Endothelial cell of umbilical vein (primary cell): ENCODE data around the gene JMJD8.

Source experiments
- CTCF ChIP-seq, 2 donors: IDR thresholded peaks; 1 replicate in 1 of 2; 2 replicates in 1 of 2; pipeline ENCODE4 v1.5.1; 2011; ENCODE audit warnings: low read length in 2 of 2, mild to moderate bottlenecking in 2 of 2, moderate library complexity in 2 of 2, control low read depth in 1 of 2, inconsistent platforms in 1 of 2, low read depth in 1 of 2; ENCODE audit not compliant: insufficient read depth in 1 of 2; ENCODE audit errors: extremely low read depth in 1 of 2
- JUN ChIP-seq: IDR thresholded peaks from 2 replicates; pipeline ENCODE4 v1.6.1; 2011; ENCODE audit warnings: borderline replicate concordance, low read depth; ENCODE audit not compliant: insufficient read length, insufficient read depth
- POLR2A ChIP-seq: IDR thresholded peaks from 2 replicates; pipeline ENCODE4 v1.6.1; 2012; ENCODE audit warnings: low read depth, mild to moderate bottlenecking, control low read depth, low read length
- POLR2AphosphoS5 ChIP-seq: IDR thresholded peaks from 2 replicates; pipeline ENCODE4 v1.6.1; 2012; ENCODE audit warnings: low read depth, mild to moderate bottlenecking, control low read depth, low read length, moderate library complexity; ENCODE audit not compliant: insufficient read depth

GRCh38 chr16:728890-729744 lies 45.0 kb upstream of the JMJD8 start:
- TF ChIP-seq JUN (no peak), CTCF (IDR thresholded peaks at IDR 0.05; ENCODE audit: extremely low read depth in 1 of 2, insufficient read depth in 1 of 2, low read depth in 1 of 2, low read length in 2 of 2) (no peak), POLR2A (no peak), POLR2AphosphoS5 (no peak)
